Measurements from ENCODE around the gene ADAMTS14. TPM values are rescaled to one million over a fixed set of nuclear protein-coding genes. Genes with fewer than 3 reads are reported as not detected.

ADAMTS14 gene
- total RNA-seq, 1 donor from 2014 or later = 1.3 TPM

- H3K27me3 ChIP-seq (ENCODE audit: control insufficient read depth, insufficient read depth, low read length) = peaks cover 3% of the 10 kb centered on the region
- DNase-seq (ENCODE audit: low read depth) = no peak
- no peaks in the 10 kb centered on the region for H3K36me3 ChIP-seq (ENCODE audit: control insufficient read depth, insufficient read depth, low read length)
- no peak overlapping the region for H3K4me3 ChIP-seq (ENCODE audit: low read depth, low read length)
- TF ChIP-seq CTCF (IDR thresholded peaks at IDR 0.05; ENCODE audit: insufficient read depth, low read length, poor library complexity, severe bottlenecking) = no peak
Observed at GRCh38 chr10:70714245-70714644, 41.9 kb downstream of the ADAMTS14 start.

GRCh38 chr10:70714951-70715350, 42.6 kb downstream of the ADAMTS14 start:
- no peak for TF ChIP-seq CTCF (IDR thresholded peaks at IDR 0.05; ENCODE audit: insufficient read depth, low read length, poor library complexity, severe bottlenecking)
- H3K27me3 ChIP-seq (ENCODE audit: control insufficient read depth, insufficient read depth, low read length) = peaks cover 3% of the 10 kb centered on the region
- DNase-seq (ENCODE audit: low read depth) = no peak

GRCh38 chr10:70715853-70716795, 43.8 kb downstream of the ADAMTS14 start:
- peaks cover under 1% of the 10 kb centered on the region for H3K27me3 ChIP-seq (ENCODE audit: control insufficient read depth, insufficient read depth, low read length)
- no peak for TF ChIP-seq CTCF (IDR thresholded peaks at IDR 0.05; ENCODE audit: insufficient read depth, low read length, poor library complexity, severe bottlenecking)
- no peaks in the 10 kb centered on the region for H3K36me3 ChIP-seq (ENCODE audit: control insufficient read depth, insufficient read depth, low read length)
- no peak for DNase-seq (ENCODE audit: low read depth)
- no peak overlapping the region for H3K4me3 ChIP-seq (ENCODE audit: low read depth, low read length)

More at GRCh38 chr10:70714951-70715350, 42.6 kb downstream of the ADAMTS14 start:
- Histone ChIP-seq H3K36me3 (ENCODE audit: control insufficient read depth, insufficient read depth, low read length) (no peaks in the 10 kb centered on the region), H3K4me3 (ENCODE audit: low read depth, low read length) (no peak overlapping the region)

- H3K27me3 ChIP-seq (ENCODE audit: control insufficient read depth, insufficient read depth, low read length) = no peaks in the 10 kb centered on the region
- no peaks in the 10 kb centered on the region for H3K36me3 ChIP-seq (ENCODE audit: control insufficient read depth, insufficient read depth, low read length)
- TF ChIP-seq CTCF (IDR thresholded peaks at IDR 0.05; ENCODE audit: insufficient read depth, low read length, poor library complexity, severe bottlenecking) = no peak
- H3K4me3 ChIP-seq (ENCODE audit: low read depth, low read length) = no peak overlapping the region
- peak; percentile 76 for DNase-seq (ENCODE audit: low read depth)
Observed at GRCh38 chr10:70722820-70723424, 50.6 kb downstream of the ADAMTS14 start.

- Histone ChIP-seq H3K27me3 (ENCODE audit: control insufficient read depth, insufficient read depth, low read length) (no peaks in the 10 kb centered on the region), H3K4me3 (ENCODE audit: low read depth, low read length) (no peak overlapping the region), H3K36me3 (ENCODE audit: control insufficient read depth, insufficient read depth, low read length) (no peaks in the 10 kb centered on the region)
- TF ChIP-seq CTCF (IDR thresholded peaks at IDR 0.05; ENCODE audit: insufficient read depth, low read length, poor library complexity, severe bottlenecking) = no peak
- DNase-seq (ENCODE audit: low read depth) = no peak
Observed at GRCh38 chr10:70723771-70724170, 51.5 kb downstream of the ADAMTS14 start.

Measured in kidney epithelial cell (primary cell).